ENCODE data around the gene SCN2A. TPM values are rescaled to one million over a fixed set of nuclear protein-coding genes. Genes with fewer than 3 reads are reported as not detected.

The SCN2A gene
- total and polyA plus RNA-seq, 2 donors (not counting 3 experiments of a cell fraction or from before 2014, with no cell fraction given): not detected

DNA sequence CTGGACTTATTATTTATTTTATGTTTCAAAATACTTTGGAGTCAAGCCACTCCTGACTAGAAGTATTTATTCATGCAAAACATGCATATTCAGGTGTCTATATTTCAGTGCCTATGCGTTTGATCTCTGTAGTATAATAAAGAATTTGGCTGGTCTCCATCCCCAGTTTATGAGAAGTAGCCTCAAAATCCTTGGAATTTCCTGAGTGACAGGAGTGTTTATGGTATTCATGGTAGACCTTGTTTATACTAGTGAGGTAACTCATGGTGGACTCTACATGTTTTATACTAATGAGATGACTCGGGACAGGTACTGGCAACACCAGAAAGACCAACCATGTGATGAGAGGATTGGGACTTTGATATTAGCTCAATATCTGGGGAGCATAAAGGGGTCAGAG, 186.3 kb downstream of the SCN2A start:
- TF ChIP-seq EZH2 (IDR thresholded peaks at IDR 0.05; ENCODE audit: borderline replicate concordance, low read depth, low read length, severe bottlenecking): no peak
- no peak for TF ChIP-seq JUN (IDR thresholded peaks at IDR 0.05; ENCODE audit: borderline replicate concordance, insufficient read depth, insufficient read length, low read depth)
- TF ChIP-seq, protein P1, sequence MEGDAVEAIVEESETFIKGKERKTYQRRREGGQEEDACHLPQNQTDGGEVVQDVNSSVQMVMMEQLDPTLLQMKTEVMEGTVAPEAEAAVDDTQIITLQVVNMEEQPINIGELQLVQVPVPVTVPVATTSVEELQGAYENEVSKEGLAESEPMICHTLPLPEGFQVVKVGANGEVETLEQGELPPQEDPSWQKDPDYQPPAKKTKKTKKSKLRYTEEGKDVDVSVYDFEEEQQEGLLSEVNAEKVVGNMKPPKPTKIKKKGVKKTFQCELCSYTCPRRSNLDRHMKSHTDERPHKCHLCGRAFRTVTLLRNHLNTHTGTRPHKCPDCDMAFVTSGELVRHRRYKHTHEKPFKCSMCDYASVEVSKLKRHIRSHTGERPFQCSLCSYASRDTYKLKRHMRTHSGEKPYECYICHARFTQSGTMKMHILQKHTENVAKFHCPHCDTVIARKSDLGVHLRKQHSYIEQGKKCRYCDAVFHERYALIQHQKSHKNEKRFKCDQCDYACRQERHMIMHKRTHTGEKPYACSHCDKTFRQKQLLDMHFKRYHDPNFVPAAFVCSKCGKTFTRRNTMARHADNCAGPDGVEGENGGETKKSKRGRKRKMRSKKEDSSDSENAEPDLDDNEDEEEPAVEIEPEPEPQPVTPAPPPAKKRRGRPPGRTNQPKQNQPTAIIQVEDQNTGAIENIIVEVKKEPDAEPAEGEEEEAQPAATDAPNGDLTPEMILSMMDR (IDR thresholded peaks at IDR 0.05; ENCODE audit: extremely low read depth in 1 of 2, insufficient read depth in 1 of 2, low read depth in 1 of 2, low read length in 2 of 2): no peak
- no peak for TF ChIP-seq MYC (IDR thresholded peaks at IDR 0.05; ENCODE audit: low read depth, low read length)
- no peak for TF ChIP-seq GATA2 (IDR thresholded peaks at IDR 0.05; ENCODE audit: insufficient read depth, insufficient read length, low read depth, low read length)
- TF ChIP-seq POLR2AphosphoS5 (IDR thresholded peaks at IDR 0.05; ENCODE audit: insufficient read depth, low read depth, low read length): no peak
- TF ChIP-seq, protein P2, sequence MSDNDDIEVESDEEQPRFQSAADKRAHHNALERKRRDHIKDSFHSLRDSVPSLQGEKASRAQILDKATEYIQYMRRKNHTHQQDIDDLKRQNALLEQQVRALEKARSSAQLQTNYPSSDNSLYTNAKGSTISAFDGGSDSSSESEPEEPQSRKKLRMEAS (IDR thresholded peaks at IDR 0.05; ENCODE audit: insufficient read depth, insufficient read length): no peak
- TF ChIP-seq FOS (IDR thresholded peaks at IDR 0.05; ENCODE audit: borderline replicate concordance, insufficient read depth, low read length): no peak
- no peak for TF ChIP-seq POLR2A (IDR thresholded peaks at IDR 0.05; ENCODE audit: low read depth, low read length)
- H3K4me3 ChIP-seq (replicated peaks in 1 of 3; ENCODE audit: insufficient read depth in 1 of 3, low read depth in 1 of 3, low read length in 3 of 3): no peak overlapping the region
- FAIRE-seq (no peak), DNase-seq (ENCODE audit: low read depth, low spot score) (no peak)
- no peak overlapping the region for H3K27ac ChIP-seq (ENCODE audit: insufficient read depth, low read depth, low read length)
- no peaks in the 10 kb centered on the region for H3K79me2 ChIP-seq (ENCODE audit: control insufficient read depth, insufficient read depth, low read length)
- no peak overlapping the region for H3K4me2 ChIP-seq (ENCODE audit: insufficient read depth, low read length)
- dilution Hi-C loops (cut with MboI; ENCODE audit: extremely low pct_ligation_motif_present, low sequenced_read_pairs) (no loop called here), intact Hi-C loops (cut with micrococcal nuclease) (no loop called here)
- no peaks in the 10 kb centered on the region for H3K9me1 ChIP-seq (replicated peaks; ENCODE audit: control insufficient read depth, extremely low read depth, insufficient read depth, low read length)
- no peaks in the 10 kb centered on the region for H3K4me1 ChIP-seq (ENCODE audit: control insufficient read depth, extremely low read depth, insufficient read depth, low read length)
- CTCF ChIA-PET: no interaction called here
- no peaks in the 10 kb centered on the region for H3K36me3 ChIP-seq (ENCODE audit: control insufficient read depth in 2 of 2, extremely low read depth in 1 of 2, insufficient read depth in 2 of 2, low read length in 2 of 2)
- no peak overlapping the region for H3K9ac ChIP-seq (replicated peaks; ENCODE audit: extremely low read depth, insufficient read depth, low read length)
- no peaks in the 10 kb centered on the region for H4K20me1 ChIP-seq (replicated peaks; ENCODE audit: control insufficient read depth, extremely low read depth, insufficient read depth, low read length)
- BruUV-seq (replicated peaks): no TSS peak
- H2AFZ ChIP-seq (ENCODE audit: low read depth, low read length): no peak overlapping the region
- H3K27me3 ChIP-seq (ENCODE audit: control insufficient read depth in 2 of 2, insufficient read depth in 2 of 2, low read length in 2 of 2): no peaks in the 10 kb centered on the region
- H3K9me3 ChIP-seq (replicated peaks; ENCODE audit: control insufficient read depth, insufficient read depth, low read length): no peaks in the 10 kb centered on the region
- POLR2A ChIA-PET: no interaction called here
